Astrocyte (in vitro differentiated cells and primary cell): ENCODE data around the gene TOP2B.

Experiments used
- EZH2 ChIP-seq: IDR thresholded peaks from 2 replicates; pipeline ENCODE4 v1.6.1; 2012; ENCODE audit warnings: mild to moderate bottlenecking, low read length, inconsistent platforms; ENCODE audit not compliant: insufficient read depth
- TF ChIP-seq, protein P1 (sequence below): IDR thresholded peaks from 2 replicates; pipeline ENCODE4 v1.5.1; 2011; ENCODE audit warnings: low read depth, mild to moderate bottlenecking, inconsistent platforms, low read length, moderate library complexity; ENCODE audit not compliant: insufficient read depth

GRCh38 chr3:25586553-25586952 lies 78.2 kb downstream of the TOP2B start:
- TF ChIP-seq EZH2: no peak
- TF ChIP-seq, protein P1, sequence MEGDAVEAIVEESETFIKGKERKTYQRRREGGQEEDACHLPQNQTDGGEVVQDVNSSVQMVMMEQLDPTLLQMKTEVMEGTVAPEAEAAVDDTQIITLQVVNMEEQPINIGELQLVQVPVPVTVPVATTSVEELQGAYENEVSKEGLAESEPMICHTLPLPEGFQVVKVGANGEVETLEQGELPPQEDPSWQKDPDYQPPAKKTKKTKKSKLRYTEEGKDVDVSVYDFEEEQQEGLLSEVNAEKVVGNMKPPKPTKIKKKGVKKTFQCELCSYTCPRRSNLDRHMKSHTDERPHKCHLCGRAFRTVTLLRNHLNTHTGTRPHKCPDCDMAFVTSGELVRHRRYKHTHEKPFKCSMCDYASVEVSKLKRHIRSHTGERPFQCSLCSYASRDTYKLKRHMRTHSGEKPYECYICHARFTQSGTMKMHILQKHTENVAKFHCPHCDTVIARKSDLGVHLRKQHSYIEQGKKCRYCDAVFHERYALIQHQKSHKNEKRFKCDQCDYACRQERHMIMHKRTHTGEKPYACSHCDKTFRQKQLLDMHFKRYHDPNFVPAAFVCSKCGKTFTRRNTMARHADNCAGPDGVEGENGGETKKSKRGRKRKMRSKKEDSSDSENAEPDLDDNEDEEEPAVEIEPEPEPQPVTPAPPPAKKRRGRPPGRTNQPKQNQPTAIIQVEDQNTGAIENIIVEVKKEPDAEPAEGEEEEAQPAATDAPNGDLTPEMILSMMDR: no peak
